GM20000 (cell line): Measurements from ENCODE around the gene TPRN.

ENCODE experiments used
- DNase-seq: peaks from one replicate; pipeline ENCODE4 v3.0.0; 2012; ENCODE audit warnings: low spot score
- CTCF ChIP-seq: IDR thresholded peaks from 2 replicates; pipeline ENCODE4 v1.5.1; 2012; ENCODE audit warnings: mild to moderate bottlenecking, control low read depth; ENCODE audit errors: extremely low read depth, missing control alignments

Gene TPRN

DNA sequence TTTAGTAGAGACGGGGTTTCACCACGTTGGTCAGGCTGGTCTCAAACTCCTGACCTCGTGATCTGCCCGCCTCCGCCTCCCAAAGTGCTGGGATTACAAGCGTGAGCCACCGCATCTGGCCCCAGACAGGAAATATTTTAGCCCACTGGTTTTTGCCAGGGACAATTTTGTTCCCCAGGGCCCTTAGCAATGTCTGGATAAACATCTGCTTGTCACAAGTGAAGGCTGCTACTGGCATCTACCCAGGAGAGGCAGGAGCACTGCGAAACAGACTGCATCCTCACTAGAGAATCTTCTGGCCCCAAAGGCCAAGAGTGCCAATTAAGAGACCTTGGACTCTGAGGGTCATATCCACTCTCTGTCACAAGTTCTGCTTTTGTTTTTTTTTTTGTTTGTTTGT, 2.4 kb upstream of the TPRN start:
- DNase-seq, result no peak
- no peak for TF ChIP-seq CTCF

- no peak for DNase-seq
- no peak for TF ChIP-seq CTCF
Measured at GRCh38 chr9:137201205-137201868, 796 bp upstream of the TPRN start.

GRCh38 chr9:137199411-137200121, 975 bp downstream of the TPRN start:
- DNase-seq, result no peak
- no peak for TF ChIP-seq CTCF

- DNase-seq, result no peak
- no peak for TF ChIP-seq CTCF
Measured at GRCh38 chr9:137198902-137199283, 1.6 kb downstream of the TPRN start.

DNA sequence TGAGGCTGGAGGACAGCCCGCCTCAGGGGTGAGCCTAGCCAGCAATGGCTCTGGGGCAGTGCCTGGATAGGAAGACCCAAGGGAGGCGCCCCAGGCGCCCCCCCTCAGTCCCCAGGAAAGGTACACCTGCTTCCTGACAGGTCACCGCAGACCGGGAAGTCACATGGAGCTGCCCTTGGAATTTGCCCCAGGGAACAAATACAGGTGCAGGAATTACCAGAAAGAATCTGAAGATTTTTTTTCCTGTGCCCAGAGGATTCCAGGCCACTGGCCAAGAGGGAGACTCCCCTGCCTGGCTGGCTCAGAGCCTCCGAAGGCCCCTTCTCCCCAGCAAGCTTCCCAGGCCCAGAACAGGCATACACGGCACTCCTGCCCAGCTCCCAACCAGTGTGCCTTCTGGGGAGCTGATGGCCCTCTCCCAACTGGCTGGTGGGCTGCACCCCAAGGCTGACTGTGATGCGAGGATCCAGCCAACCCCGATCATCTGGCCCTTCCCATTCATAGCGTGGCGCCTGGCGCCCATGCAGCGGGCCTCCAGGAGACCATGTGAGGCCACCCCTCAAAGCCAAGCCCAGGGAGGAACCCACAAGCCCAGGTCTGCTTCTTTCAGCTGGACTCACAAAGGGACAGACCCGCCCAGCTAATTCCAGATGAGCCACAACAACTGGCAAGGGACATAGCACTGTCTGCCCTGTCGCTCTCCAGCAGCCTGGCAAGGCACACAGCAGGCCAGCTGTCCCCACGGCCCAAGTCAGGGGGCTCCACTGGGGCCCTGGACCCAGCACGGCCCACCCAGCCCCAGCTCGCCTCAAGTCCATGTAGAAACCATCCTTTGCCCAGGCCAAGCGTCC, 2.3 kb downstream of the TPRN start:
- no peak for TF ChIP-seq CTCF
- DNase-seq, result no peak

DNA sequence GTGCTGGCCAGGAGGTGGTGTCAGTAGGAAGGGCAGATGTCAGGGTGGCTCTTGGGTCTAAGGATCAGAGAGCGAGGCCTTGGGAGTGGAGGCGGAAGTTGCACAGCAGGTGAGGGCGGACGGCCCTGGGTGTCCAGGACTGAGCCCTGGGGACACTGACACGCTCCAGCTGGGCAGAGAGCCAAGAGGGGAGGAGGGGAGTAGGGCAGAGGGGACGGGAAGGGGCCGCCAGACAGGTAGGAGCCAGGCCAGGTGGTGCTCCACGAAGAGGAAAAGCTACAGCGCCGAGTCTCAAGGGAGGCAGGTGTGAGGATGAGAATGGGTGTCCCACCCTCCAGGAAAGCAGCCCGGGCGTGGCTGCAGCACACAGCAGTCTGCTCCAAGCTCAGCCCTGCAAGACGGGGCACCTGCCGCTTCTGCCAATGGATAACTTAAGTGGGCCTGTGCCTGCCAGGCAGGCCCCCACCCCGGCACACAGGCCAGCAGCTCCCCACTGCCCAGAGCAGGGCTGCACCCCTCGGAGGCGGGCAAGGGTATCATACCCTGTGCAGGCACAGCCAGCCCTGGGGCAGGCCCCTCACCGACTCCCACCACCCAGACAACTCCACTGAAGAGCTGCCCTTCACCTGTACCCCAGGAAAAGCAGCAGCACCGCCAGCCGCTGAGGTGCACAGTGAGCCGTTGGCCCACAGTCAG, 4.9 kb downstream of the TPRN start:
- DNase-seq, result no peak
- TF ChIP-seq CTCF, result no peak
